GM21423 (cell line): ENCODE data around the gene MXRA8.
A peak's percentile ranks its signal among the peaks of the same experiment; 100 is the strongest.
"Not testable (repeated sequence)": the region's sequence is repeated elsewhere in the genome, so short reads cannot be mapped to it uniquely, and the experiment has no call there.

Experiments
- ATAC-seq: cut with Tn5 transposase; IDR thresholded peaks from one replicate; pipeline ENCODE4 v1.9.1; 2021; ENCODE audit warnings: mild to moderate bottlenecking, moderate library complexity; ENCODE audit not compliant: unreplicated experiment

Gene MXRA8

DNA sequence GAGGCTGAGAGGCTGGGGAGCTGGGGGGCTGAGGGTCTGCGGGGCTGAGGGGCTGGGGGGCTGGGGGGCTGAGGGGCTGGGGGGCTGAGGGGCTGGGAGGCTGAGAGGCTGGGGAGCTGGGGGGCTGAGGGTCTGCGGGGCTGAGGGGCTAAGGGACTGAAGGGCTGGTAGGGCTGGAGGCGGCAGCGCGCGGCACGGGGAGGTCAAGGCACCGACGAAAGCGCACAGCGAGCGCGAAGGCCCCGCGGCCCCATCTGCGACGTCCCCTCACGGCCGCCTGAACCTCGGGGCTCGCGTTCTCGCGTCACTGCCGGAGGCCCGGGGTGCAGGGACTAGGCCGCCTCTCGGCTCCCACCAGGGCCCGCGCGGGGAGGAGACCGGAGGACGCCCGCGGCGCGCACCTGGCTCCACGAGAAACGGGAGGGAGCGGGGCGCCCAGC, 34.3 kb downstream of the MXRA8 start:
- peak; percentile 14 for ATAC-seq

DNA sequence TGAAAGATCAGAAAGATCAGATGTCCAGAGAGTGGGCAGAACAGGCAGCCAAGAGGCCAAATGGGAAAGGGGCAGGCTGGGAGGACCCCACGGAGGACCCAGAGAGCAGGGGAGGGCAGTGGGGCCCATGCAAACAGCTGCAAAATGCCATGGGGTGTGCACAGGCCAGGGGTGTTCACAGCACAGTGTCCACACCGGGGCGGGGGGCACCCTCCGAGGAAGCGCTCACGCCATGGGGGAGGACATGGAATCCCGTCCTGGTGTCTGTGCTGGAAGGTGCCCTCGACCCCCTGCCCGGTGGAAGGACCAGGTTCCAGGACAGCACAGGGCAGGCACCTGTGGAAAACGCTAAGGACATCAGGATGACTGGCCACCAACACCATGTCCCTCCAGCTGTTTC, 35.4 kb downstream of the MXRA8 start:
- no peak for ATAC-seq

DNA sequence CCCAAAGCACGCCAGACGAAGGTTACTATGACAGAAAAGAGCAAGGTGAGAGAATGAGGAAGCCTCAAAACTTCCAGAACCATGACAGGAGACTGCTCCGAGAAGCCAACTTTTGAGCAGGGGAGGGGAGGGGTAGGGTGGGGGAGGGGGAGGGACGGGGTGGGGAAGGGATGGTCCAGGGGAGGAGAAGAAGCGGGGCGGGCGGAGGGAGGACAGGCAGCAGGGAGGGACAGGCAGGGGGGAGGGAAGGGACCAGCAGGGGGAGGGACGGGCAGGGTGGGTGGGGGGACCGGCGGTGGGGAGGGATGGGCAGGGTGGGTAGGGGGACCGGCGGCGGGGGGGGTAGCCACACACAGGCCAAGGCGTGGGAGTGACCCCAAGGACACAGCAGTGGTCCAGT, 35.9 kb downstream of the MXRA8 start:
- ATAC-seq = no peak

DNA sequence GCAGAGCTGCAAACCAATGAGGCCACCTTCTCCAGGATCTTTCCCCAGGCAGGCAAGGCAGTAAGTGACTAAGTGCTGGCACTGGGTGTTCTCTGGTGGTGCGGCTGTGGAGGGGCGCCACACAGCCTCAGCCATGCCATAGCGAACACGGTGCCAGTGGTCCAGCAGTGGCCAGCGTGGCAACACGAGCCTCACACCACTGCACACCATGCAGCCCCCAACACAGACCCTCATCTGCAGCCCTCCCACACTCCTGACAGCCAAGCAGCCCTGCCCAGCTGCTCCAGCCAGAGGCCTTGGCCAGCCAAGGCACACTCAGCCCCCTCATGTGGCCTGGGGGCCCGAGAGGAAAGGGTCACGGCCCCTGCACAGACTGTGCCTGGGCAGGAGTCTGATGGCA, 36.9 kb downstream of the MXRA8 start:
- ATAC-seq = no peak

DNA sequence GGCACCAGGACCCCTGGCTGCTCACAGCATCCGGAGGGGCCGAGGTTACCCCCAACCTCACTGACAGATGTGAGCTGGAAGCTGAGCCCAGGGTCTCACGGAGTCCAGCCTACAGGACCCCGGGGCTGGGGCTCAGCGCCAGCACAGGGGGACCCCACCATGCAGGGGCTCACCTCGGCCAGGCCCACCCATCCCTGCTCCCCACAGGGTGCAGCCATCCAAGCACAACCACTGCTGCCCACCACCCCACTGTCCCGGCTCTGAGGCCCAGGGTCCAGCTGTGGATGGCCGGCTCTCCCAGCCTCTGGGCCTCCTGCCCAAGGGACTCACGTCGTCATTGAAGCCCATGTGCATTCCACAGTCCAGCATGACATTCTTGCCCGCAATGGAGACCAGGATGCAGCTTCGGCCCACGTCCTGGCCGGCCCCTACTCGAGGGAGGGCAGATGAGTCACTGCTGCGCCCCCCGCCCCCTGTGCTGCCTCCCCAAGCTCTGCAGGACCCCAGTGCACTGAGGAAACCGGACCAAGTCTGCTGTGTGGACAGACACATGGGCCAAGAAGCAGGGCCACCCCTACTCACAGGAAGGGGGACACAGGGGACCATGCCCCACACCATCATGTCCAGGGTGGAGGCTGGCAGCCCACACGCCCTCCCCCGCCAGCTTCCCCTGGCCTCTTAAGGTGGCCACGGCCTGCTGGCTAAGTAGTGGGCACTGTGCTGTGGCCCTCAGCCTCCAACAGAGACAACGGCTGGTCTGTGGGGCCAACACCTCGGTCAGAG, 37.5 kb downstream of the MXRA8 start:
- no peak for ATAC-seq

DNA sequence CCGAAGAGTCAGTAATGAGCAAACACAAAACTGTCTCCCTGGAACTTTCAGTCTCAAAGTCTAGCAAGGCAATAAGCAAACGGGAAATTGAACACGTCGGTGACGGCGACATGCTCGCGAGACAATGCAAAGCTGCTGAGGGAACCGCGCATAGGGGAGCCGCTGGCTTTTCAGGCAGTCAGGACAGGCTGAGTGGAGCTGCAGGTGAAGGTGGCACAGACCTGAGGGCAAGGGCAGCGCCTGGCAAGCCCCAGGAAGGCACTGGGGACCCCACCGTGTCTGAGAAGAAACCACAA, 38.8 kb downstream of the MXRA8 start:
- no peak for ATAC-seq

DNA sequence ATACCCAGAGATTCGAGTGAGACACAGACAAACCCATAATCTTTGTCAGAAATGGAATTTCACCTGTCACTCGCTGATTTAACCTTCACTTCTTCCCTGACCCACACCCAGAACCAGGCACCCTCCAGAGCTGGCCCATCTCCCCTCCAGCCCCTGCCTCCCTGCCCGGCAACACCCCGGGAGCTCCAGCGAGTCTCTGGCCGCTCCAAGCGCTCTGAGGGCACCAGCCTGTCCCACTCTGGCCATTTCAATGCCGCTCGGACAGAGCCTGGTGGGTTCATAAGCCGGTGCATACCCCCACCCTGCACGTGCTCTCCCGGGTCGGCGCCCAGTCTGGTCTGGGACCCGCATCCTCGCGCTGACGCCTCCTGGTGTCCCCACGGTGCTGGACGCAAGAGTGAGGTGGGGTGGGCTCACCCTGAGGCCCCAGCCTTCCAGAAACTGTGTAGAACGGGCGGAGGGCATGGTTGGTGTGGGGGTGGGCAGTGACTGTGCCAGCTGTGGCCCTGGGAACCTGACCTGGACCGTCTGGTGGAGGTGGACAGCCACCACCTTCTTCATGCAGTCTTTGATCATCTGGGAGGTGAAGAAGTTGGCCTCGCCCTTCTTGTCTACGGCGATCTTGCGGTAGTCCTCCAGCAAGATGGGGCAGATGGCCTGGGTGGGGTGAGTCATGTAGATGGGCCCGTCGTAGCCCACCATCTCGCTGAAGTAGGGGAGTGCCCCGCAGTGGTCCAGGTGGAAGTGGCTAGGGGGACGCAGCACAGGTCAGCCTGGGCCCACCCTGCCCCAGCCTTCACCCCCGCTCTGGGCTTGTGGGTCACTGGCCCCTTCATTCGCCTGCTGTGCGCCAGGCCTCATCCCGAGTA, 39.3 kb downstream of the MXRA8 start:
- no peak for ATAC-seq

DNA sequence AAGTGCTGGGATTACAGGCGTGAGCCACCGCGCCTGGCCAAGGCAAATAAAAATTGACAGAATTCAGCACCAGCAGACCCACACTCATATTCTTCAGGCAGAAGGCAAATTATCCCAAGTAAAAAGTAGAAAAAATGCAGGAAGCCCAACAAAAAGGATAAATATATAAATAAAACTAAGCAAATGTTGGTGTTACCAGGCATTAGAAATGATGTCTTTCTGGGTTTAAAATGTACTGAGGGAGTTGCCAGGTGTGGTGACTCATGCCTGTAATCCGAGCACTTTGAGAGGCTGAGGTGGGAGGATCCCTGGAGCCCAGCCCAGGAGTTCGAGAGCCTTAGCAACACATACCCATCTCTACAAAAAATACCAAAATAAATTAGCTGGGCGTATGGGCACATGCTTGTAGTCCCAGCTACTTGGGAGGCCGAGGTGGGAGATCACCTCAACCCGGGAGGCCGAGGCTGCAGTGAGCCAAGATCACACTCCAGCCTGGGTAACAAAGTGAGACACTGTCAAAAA, 40.2 kb downstream of the MXRA8 start:
- ATAC-seq = no peak

DNA sequence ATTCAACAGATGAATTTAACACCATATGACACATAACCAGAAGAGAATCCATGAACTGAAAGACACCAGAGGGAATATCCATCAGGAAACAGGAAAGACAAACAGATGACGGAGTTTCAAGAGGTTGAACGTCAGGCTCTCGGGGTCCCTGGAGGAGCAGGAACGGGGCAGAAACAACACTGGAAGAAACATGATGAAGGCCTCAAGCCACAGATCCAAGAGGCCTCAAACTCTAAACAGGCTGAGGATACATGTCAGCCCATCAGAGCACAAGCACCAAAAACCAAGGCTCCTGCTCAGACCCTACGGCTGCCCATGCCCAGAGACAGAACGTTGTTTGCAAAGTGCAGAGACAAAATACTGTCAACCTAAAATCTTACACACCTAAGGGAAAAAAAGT, 40.9 kb downstream of the MXRA8 start:
- ATAC-seq = no peak

DNA sequence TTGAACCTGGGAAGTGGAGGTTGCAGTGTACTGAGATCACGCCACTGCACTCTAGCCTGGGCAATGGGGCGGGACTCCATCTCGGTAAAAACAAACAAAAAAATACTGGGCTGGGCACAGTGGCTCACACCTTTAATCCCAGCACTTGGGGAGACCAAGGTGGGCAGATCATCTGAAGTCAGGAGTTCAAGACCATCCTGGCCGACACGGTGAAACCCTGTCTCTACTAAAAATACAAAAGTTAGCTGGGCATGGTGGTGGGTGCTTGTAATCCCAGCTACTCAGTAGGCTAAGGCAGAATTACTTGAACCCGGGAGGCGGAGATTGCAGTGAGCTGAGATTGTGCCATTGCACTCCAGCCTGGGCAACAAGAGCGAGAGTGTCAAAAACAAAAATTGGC, 42.2 kb downstream of the MXRA8 start:
- ATAC-seq = not testable (repeated sequence)

DNA sequence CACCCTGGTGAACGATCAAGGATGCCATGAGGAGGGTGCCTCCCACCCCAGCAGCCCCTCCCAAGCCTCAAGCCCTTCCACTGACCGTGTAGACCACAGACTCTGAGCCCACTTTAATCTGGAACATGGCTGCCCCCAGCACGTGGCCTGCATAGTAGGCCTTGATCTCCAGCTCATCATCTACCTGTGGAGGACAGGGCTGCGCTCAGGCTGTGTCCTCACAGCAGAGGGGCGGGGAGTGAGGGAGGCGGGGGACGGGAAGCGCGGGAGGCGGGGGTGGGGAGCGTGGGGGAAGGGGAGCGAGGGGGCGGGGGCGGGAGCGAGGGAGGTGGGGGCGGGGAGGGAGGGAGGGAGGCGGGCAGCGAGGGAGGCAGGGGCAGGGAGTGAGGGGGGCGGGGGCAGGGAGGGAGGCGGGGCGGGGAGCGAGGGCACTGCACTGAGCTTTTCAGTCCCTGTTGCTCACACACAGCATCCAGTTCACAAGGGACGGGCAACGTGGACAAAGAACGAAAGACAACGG, 42.9 kb downstream of the MXRA8 start:
- ATAC-seq = no peak

DNA sequence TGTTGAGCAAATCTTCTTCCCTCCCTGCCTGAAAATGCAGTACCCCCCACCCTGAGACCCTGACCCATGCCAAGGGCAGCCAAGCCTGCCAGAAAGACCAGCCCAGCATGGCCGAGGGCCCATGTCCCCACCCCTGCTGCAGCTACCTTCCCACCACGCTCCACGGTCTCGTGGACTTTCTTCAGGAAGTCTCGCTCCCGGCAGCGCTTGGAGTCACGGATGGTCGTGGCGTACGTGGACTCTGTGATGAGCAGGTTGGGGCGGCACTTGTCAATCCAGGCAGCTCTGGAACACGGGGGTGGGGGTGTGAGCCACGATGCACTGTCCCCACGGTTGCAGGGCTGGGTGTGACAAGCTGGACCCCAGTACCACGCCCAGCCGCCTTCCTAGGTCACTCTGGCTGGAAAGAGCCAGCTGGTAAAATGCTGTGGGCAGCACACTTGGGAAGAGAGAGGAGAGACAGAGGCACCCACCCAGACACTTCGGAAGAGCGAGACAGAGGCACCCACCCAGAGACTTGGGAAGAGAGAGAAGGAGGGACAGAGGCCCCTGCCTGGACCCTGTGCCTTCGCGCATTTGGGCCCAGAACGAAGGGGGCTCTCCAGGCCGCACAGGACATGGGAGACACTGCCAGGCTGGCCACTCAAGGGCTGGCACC, 43.5 kb downstream of the MXRA8 start:
- no peak for ATAC-seq

DNA sequence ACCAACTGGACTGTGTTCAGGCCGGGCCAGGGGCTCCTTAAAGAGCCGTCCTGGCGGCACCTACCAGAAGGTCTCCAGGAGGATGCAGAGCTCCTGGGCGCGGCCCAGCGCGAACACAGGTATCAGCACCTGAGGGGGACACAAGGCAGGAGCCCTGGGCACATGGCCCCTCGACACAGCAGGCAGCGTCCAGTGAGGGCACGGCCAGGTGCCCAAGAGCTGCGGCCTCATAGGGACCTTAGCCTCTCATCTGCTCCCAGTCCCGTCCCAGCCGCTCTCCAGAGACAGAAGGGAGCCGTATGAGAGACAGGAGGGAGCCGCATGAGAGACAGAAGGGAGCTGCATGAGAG, 44.1 kb downstream of the MXRA8 start:
- no peak for ATAC-seq

DNA sequence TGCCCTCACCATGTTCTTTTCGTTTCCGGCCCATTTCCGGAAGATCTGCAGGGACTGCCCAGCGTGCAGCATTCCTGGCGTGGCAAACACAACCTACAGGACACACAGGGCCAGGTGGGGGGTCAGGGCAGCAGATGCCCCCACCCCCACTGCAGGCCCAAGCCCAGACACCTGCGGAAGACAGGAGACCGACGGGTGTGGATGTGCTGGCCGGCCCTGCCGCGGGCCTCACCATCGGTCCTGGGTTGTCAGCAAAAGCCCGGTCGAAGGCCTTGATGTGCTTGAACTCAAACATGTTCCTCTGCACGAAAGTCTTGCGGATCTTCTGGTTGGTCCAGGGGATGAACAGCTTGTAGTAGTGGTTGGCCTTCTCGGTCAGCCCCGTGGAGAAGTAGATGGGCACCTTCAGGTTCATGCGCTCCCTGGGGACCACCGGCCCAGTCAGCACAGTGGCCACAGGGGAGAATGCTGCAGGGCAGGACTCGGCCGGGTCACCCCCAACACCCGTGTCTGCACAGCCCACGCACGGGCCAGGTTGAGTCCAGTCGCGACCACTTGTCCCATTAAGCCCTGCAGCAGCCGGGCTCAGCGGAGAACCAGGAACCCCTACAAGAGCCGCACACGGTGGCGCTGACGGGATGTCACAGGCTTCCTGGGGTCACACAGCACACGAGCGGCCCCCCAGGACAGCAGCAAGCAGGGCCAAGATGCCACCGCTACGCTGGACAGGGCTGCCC, 44.7 kb downstream of the MXRA8 start:
- no peak for ATAC-seq

DNA sequence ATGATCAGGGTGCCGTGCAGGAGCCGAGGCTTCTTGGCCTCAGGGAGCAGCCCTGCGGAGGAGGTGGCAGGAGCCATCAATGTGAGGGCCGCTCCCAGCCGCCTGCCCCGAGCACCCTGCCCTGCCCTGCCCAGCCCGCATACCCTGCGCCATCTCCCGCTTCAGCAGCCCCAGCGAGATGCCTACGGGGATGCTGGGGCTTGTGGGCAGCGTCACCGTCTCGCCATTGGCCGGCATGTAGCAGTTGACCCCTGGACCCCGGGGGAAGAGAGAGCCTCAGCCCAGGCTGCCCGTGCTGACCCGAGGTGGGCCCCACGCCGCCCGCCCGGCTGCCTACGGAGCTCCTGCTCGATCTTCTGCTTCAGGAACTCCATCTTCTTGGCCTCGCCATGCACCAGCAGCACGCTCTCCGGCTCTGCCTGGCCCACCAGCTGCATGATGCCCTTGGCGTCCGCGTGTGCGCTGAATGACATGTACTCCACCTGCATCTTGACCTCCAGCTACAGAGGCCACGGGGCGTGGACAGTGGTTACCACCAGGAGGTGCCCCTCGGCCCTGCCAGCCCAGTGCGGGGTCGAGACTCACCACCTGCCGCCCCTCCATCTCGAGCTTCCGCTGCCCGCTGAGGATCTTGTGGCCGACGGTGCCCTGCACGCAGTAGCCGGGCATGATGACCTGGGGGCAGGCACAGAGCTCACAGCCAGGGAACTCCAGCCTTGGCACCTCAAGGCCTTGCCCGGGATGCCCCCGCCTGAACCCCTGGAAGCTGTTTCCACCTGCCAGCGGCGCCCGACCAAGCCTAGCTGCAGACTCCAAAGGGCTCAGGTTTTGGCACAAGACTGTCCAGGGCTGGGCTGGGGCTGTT, 45.7 kb downstream of the MXRA8 start:
- ATAC-seq = no peak

DNA sequence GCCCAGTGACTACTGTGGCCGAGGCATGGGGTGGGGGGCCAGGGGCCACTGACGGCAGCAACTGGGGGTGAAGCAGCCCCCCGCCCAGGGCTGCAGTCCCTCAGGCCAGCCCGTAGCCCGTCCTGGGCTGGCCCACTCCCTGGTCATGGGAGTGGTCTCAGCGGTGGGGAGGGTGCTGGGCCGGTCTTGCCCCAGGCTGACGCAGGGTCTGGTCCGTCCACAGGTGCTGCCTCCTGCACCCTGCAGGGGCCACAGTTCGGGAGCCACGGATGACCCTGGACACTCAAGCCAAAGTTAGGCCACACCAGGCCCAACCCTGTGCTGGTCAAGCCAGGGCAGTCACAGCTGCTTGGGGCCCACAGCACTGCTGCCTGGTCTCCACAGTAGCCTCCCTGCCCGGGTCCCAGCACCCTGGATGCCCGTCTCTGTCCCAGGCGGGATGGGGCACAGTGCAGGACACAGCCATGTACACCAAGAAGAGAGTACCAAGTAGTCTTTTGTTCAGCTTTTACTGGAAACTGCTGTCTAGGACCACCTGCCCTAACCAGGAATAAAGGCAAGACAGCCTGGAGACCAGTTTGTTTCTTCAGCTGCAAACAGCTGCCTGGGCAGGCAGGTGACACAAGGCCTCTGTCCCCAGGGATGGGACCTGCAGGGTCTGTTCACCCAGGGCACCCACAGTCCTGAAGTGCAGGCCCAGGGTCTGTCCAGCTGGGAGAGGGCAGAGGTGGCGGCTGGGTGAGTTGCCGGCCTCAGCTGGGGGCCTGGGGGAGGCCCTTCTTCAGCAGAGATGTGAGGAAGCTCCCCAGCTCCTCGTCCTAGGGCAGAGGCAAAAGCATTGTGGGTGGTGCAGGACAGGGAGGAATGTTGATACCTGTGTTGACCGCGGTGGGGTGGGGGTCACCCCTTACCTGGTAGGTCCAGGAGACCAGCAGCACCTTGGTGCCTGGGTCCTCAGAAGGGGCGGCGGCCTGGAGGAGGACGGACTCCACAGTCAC, 46.9 kb downstream of the MXRA8 start:
- ATAC-seq = no peak

DNA sequence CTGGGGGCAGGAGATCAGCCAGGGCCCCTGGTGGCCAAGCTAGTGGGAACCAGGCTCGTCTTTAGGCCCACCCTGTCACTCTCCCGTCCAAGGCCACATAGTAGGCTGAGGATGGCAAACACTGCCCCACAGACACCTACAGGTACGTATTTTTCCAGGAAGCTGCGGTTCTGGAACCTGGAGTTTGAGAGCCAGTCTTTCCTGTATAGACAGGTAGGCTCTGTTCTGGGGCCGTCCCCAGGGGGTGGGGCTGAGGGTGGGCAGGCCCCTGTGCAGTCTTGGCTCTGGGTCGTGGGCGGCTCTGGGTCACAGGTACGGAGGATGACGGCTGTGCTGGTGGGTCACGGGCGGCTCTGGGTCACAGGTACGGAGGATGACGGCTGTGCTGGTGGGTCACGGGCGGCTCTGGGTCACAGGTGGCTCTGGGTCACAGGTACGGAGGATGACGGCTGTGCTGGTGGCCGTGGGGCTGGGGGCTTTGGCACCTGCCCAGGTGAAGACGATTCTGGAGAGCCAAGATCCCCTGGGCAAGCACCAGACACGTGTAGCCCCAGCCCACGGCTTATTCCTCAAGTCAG, 47.8 kb downstream of the MXRA8 start:
- ATAC-seq = no peak

DNA sequence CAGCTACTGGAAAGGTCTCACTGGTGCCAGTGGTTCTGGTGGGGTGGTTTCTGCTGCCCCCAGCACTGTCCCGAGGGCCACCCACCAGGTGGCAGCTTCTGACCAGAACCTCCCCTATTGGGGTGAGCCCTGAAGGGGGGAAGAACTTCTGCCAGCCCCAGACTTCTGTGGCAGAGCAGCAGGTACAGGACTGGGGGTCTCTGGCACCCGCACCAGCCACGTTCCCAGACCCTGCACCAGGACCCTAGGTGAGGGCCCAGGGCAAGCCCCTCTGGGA, 48.3 kb downstream of the MXRA8 start:
- no peak for ATAC-seq
